Measurements from ENCODE around the gene ZMYND10. TPM values are rescaled to one million over a fixed set of nuclear protein-coding genes. Genes with fewer than 3 reads are reported as not detected.

Gene ZMYND10
- total and polyA plus RNA-seq, 2 experiments from 2014 or later, result 0.29 to 0.31 TPM

- Histone ChIP-seq H3K79me2 (replicated peaks; ENCODE audit: insufficient read depth) (peaks cover 21% of the 10 kb centered on the region), H3F3A (replicated peaks; ENCODE audit: low read depth) (peaks cover 37% of the 10 kb centered on the region; the same call in 1 of the 2 replicates), H3K4me2 (no peak overlapping the region), H3K36me3 (ENCODE audit: insufficient read depth) (no peaks in the 10 kb centered on the region; the same call in 1 of the 2 replicates), H2AFZ (no peak overlapping the region), H3K27me3 (ENCODE audit: insufficient read depth) (no peaks in the 10 kb centered on the region), H3K4me1 (ENCODE audit: insufficient read depth) (peaks cover 23% of the 10 kb centered on the region), H3K27ac (ENCODE audit: low read depth) (no peak overlapping the region), H4K20me1 (replicated peaks; ENCODE audit: insufficient read depth) (peaks cover 10% of the 10 kb centered on the region; the same call in 1 of the 2 replicates), H3K9me2 (ENCODE audit: insufficient read depth) (no peaks in the 10 kb centered on the region), H3K4me3 (no peak overlapping the region)
- peaks cover 25% of the 10 kb centered on the region for H3K36me3 Mint-ChIP-seq (ENCODE audit: low read depth)
- H3K4me1 Mint-ChIP-seq, result peaks cover 35% of the 10 kb centered on the region
- no peak for TF ChIP-seq JUNB (IDR thresholded peaks at IDR 0.05; ENCODE audit: unreplicated experiment)
- no peak for TF ChIP-seq REST (IDR thresholded peaks at IDR 0.05; ENCODE audit: unreplicated experiment)
- no peak for TF ChIP-seq EZH2 (IDR thresholded peaks at IDR 0.05; ENCODE audit: low read depth, unreplicated experiment)
- TF ChIP-seq NANOG (IDR thresholded peaks at IDR 0.05; ENCODE audit: borderline replicate concordance), result no peak
- TF ChIP-seq STAT1 (IDR thresholded peaks at IDR 0.05; ENCODE audit: unreplicated experiment), result no peak
- no peak for TF ChIP-seq ZNF331 (CRISPR knock-in tag; IDR thresholded peaks at IDR 0.05; ENCODE audit: low read depth)
- TF ChIP-seq CTCF (conservative IDR thresholded peaks at IDR 0.05; ENCODE audit: low read depth in 2 of 2), result no peak
- 0 out of 2 replicates have a peak overlapping the region, but pooled peaks have one; percentile 34 for H3K27ac Mint-ChIP-seq
- peak overlapping the region; percentile 38; the same call in 1 of the 3 replicates for H3K4me3 Mint-ChIP-seq
- peaks cover 16% of the 10 kb centered on the region for H3K27me3 Mint-ChIP-seq (ENCODE audit: insufficient read depth, low read depth, poor library complexity)
- ATAC-seq (no peak), DNase-seq (ENCODE audit: low spot score) (no peak)
- H3K9me3 Mint-ChIP-seq, result no peaks in the 10 kb centered on the region
Measured at GRCh38 chr3:50325113-50325480, 20.4 kb downstream of the ZMYND10 start.

GRCh38 chr3:50324351-50325112 lies 21.0 kb downstream of the ZMYND10 start:
- 0 out of 2 replicates have a peak overlapping the region, but pooled peaks have one; percentile 34 for H3K27ac Mint-ChIP-seq
- H3K27me3 Mint-ChIP-seq (ENCODE audit: insufficient read depth, low read depth, poor library complexity), result peaks cover 16% of the 10 kb centered on the region
- H3K4me2 ChIP-seq, result no peak overlapping the region
- H3K36me3 ChIP-seq (ENCODE audit: insufficient read depth), result peaks cover under 1% of the 10 kb centered on the region; the same call in 1 of the 2 replicates
- H3K4me3 Mint-ChIP-seq, result peak overlapping the region; percentile 38
- H3K9me3 Mint-ChIP-seq, result no peaks in the 10 kb centered on the region
- peaks cover 13% of the 10 kb centered on the region; the same call in 1 of the 2 replicates for H4K20me1 ChIP-seq (replicated peaks; ENCODE audit: insufficient read depth)
- peaks cover 33% of the 10 kb centered on the region; the same call in 1 of the 2 replicates for H3F3A ChIP-seq (replicated peaks; ENCODE audit: low read depth)
- DNase-seq (ENCODE audit: low spot score) (peak; percentile 95), ATAC-seq (peak; percentile 8)
- no peaks in the 10 kb centered on the region for H3K27me3 ChIP-seq (ENCODE audit: insufficient read depth)
- H3K79me2 ChIP-seq (replicated peaks; ENCODE audit: insufficient read depth), result peaks cover 26% of the 10 kb centered on the region
- H3K36me3 Mint-ChIP-seq (ENCODE audit: low read depth), result peaks cover 25% of the 10 kb centered on the region
- peaks cover 24% of the 10 kb centered on the region for H3K4me1 ChIP-seq (ENCODE audit: insufficient read depth)
- no peaks in the 10 kb centered on the region for H3K9me2 ChIP-seq (ENCODE audit: insufficient read depth)
- peaks cover 40% of the 10 kb centered on the region for H3K4me1 Mint-ChIP-seq
- H3K4me3 ChIP-seq, result no peak overlapping the region
- no peak overlapping the region for H2AFZ ChIP-seq
- no peak overlapping the region for H3K27ac ChIP-seq (ENCODE audit: low read depth)
- TF ChIP-seq REST (IDR thresholded peaks at IDR 0.05; ENCODE audit: unreplicated experiment) (no peak), ETS1 (IDR thresholded peaks at IDR 0.05) (no peak)

All from GM23338 (cell line).